Measurements from ENCODE around the gene GTF2B.
"Not testable (repeated sequence)": the region's sequence is repeated elsewhere in the genome, so short reads cannot be mapped to it uniquely, and the experiment has no call there.

DNA sequence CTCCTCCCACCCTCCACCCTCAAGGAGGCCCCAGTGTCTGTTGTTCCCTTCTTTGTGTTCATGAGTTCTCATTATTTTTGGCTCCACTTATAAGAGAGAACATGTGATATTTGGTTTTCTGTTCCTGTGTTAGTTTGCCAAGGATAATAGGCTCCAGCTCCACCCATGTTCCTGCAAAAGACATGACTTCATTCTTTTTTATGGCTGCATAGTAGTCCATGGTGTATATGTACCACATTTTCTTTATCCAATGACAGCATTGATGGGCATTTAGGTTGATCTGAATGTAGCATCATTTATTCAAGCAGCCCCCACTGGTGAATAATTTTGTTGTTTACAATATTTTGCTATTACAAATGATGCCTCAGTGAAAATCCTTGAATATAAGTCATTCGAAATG lies 47.2 kb upstream of the GTF2B start:
- TF ChIP-seq, protein P1, sequence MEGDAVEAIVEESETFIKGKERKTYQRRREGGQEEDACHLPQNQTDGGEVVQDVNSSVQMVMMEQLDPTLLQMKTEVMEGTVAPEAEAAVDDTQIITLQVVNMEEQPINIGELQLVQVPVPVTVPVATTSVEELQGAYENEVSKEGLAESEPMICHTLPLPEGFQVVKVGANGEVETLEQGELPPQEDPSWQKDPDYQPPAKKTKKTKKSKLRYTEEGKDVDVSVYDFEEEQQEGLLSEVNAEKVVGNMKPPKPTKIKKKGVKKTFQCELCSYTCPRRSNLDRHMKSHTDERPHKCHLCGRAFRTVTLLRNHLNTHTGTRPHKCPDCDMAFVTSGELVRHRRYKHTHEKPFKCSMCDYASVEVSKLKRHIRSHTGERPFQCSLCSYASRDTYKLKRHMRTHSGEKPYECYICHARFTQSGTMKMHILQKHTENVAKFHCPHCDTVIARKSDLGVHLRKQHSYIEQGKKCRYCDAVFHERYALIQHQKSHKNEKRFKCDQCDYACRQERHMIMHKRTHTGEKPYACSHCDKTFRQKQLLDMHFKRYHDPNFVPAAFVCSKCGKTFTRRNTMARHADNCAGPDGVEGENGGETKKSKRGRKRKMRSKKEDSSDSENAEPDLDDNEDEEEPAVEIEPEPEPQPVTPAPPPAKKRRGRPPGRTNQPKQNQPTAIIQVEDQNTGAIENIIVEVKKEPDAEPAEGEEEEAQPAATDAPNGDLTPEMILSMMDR (conservative IDR thresholded peaks at IDR 0.05; ENCODE audit: low read depth in 2 of 2) = not testable (repeated sequence)
- not testable (repeated sequence) for TF ChIP-seq POLR2AphosphoS5 (IDR thresholded peaks at IDR 0.05; ENCODE audit: low read depth); EZH2 (IDR thresholded peaks at IDR 0.05; ENCODE audit: low read depth, unreplicated experiment); EZH2phosphoT487 (IDR thresholded peaks at IDR 0.05; ENCODE audit: unreplicated experiment); CREB1 (CRISPR knock-in tag; IDR thresholded peaks at IDR 0.05; ENCODE audit: low read depth); ZNF114 (CRISPR knock-in tag; IDR thresholded peaks at IDR 0.05); ZNF331 (CRISPR knock-in tag; IDR thresholded peaks at IDR 0.05; ENCODE audit: low read depth)
- TF ChIP-seq, protein P2, sequence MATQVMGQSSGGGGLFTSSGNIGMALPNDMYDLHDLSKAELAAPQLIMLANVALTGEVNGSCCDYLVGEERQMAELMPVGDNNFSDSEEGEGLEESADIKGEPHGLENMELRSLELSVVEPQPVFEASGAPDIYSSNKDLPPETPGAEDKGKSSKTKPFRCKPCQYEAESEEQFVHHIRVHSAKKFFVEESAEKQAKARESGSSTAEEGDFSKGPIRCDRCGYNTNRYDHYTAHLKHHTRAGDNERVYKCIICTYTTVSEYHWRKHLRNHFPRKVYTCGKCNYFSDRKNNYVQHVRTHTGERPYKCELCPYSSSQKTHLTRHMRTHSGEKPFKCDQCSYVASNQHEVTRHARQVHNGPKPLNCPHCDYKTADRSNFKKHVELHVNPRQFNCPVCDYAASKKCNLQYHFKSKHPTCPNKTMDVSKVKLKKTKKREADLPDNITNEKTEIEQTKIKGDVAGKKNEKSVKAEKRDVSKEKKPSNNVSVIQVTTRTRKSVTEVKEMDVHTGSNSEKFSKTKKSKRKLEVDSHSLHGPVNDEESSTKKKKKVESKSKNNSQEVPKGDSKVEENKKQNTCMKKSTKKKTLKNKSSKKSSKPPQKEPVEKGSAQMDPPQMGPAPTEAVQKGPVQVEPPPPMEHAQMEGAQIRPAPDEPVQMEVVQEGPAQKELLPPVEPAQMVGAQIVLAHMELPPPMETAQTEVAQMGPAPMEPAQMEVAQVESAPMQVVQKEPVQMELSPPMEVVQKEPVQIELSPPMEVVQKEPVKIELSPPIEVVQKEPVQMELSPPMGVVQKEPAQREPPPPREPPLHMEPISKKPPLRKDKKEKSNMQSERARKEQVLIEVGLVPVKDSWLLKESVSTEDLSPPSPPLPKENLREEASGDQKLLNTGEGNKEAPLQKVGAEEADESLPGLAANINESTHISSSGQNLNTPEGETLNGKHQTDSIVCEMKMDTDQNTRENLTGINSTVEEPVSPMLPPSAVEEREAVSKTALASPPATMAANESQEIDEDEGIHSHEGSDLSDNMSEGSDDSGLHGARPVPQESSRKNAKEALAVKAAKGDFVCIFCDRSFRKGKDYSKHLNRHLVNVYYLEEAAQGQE (IDR thresholded peaks at IDR 0.05; ENCODE audit: unreplicated experiment) = not testable (repeated sequence)
